Chondrocyte (in vitro differentiated cells): ENCODE data around the gene MAML2. TPM values are rescaled to one million over a fixed set of nuclear protein-coding genes. Genes with fewer than 3 reads are reported as not detected.

ENCODE experiments used
- DNase-seq: peaks from one replicate; pipeline ENCODE4 v3.0.0; 2021; ENCODE audit warnings: mixed read lengths, low spot score
- H3K27ac Mint-ChIP-seq: one replicate; pipeline ENCODE4 v1.8.0; 2021; ENCODE audit warnings: mild to moderate bottlenecking, moderate library complexity, mixed read lengths; ENCODE audit not compliant: unreplicated experiment
- H3K27me3 Mint-ChIP-seq: 2 replicates; pipeline ENCODE4 v1.8.0; 2021; ENCODE audit warnings: low read depth, mixed read lengths
- H3K36me3 Mint-ChIP-seq: 2 replicates; pipeline ENCODE4 v1.8.0; 2021; ENCODE audit warnings: low read depth, mixed read lengths
- H3K4me1 Mint-ChIP-seq: 2 replicates; pipeline ENCODE4 v1.8.0; 2021; ENCODE audit warnings: low read depth, mild to moderate bottlenecking, mixed read lengths
- H3K4me3 Mint-ChIP-seq: one replicate; pipeline ENCODE4 v1.8.0; 2021; ENCODE audit warnings: mild to moderate bottlenecking, moderate library complexity, mixed read lengths; ENCODE audit not compliant: unreplicated experiment
- H3K9me3 Mint-ChIP-seq: 2 replicates; pipeline ENCODE4 v1.8.0; 2021; ENCODE audit warnings: low read depth, mixed read lengths
- CTCF ChIP-seq: fragments of 200-600 bp; sonication (generic); IDR thresholded peaks from 2 replicates; pipeline ENCODE4 v1.5.0; 2021; ENCODE audit warnings: antibody characterized with exemption, mild to moderate bottlenecking, moderate library complexity
- total RNA-seq: library from RNA; stranded (reverse); gene quantifications from 3 replicates; pipeline ENCODE4 v1.2.1, GENCODE V29; 2021

Gene MAML2
- total RNA-seq, 1 donor from 2014 or later: 19.0 TPM

GRCh38 chr11:96180341-96180740, 162.7 kb downstream of the MAML2 start:
- no peak overlapping the region for H3K27ac Mint-ChIP-seq
- no peaks in the 10 kb centered on the region for H3K9me3 Mint-ChIP-seq
- H3K4me3 Mint-ChIP-seq: no peak overlapping the region
- no peak for TF ChIP-seq CTCF
- no peak for DNase-seq
- peaks cover 7% of the 10 kb centered on the region for H3K4me1 Mint-ChIP-seq
- H3K27me3 Mint-ChIP-seq: no peaks in the 10 kb centered on the region
- peaks cover 2% of the 10 kb centered on the region for H3K36me3 Mint-ChIP-seq

DNA sequence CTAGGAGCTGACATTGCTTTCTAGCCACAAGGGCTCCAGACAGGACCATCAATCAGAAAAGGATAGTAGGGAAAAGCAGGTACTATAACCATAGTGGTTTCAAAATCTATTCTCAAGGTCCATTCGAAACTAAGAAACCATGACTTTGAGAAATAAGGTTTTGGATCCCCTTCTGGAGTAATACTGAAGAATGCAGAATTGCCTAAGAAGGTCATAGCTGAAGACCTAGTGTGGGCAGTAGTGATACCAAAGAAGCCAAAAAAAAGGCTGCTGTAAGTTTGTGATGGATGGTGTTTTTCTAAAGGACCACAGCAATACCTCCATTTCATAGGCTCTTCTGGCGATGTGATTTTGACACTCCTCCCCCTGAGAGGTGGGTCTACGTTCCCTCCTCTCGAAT, 163.1 kb downstream of the MAML2 start:
- no peak for TF ChIP-seq CTCF
- peaks cover 7% of the 10 kb centered on the region for H3K4me1 Mint-ChIP-seq
- no peaks in the 10 kb centered on the region for H3K27me3 Mint-ChIP-seq
- H3K9me3 Mint-ChIP-seq: no peaks in the 10 kb centered on the region
- no peak for DNase-seq
- H3K27ac Mint-ChIP-seq: no peak overlapping the region
- peaks cover 2% of the 10 kb centered on the region for H3K36me3 Mint-ChIP-seq
- no peak overlapping the region for H3K4me3 Mint-ChIP-seq

- Mint-ChIP-seq H3K9me3 (no peaks in the 10 kb centered on the region), H3K36me3 (peaks cover 2% of the 10 kb centered on the region), H3K4me3 (no peak overlapping the region), H3K4me1 (peaks cover 7% of the 10 kb centered on the region), H3K27ac (no peak overlapping the region), H3K27me3 (no peaks in the 10 kb centered on the region)
- no peak for TF ChIP-seq CTCF
- no peak for DNase-seq
These were observed 164.1 kb downstream of the MAML2 start for GRCh38 chr11:96178887-96179279.

- no peak overlapping the region for H3K4me3 Mint-ChIP-seq
- no peak for TF ChIP-seq CTCF
These were observed 164.7 kb downstream of the MAML2 start for GRCh38 chr11:96178049-96178886.

DNA sequence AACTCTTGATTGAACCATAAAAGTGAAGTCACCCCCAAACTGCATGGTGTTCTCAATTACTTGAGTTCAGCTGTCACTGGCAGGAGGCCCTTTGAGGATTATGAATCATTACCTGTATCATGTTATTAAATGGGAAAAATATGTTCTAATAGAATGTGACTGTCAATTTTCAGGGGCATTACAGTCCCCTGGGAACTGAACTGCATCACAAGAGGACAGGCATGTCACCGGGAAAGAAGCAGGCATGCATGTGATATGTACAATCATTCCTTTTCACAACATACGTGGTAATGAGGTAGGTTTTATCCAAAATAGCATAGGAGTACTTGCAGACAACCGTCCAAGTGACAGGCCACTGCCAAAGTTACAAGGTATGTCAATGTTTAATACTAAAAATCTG, 165.8 kb downstream of the MAML2 start:
- Mint-ChIP-seq H3K4me1 (peaks cover 20% of the 10 kb centered on the region), H3K9me3 (no peaks in the 10 kb centered on the region), H3K27ac (no peak overlapping the region), H3K36me3 (peaks cover 2% of the 10 kb centered on the region), H3K4me3 (no peak overlapping the region), H3K27me3 (no peaks in the 10 kb centered on the region)
- TF ChIP-seq CTCF: no peak
- DNase-seq: no peak

More at GRCh38 chr11:96178049-96178886, 164.7 kb downstream of the MAML2 start:
- H3K4me1 Mint-ChIP-seq: peaks cover 8% of the 10 kb centered on the region
- no peak for DNase-seq
- no peaks in the 10 kb centered on the region for H3K9me3 Mint-ChIP-seq
- peaks cover 2% of the 10 kb centered on the region for H3K36me3 Mint-ChIP-seq
- H3K27ac Mint-ChIP-seq: no peak overlapping the region
- H3K27me3 Mint-ChIP-seq: no peaks in the 10 kb centered on the region
